GM23248 (cell line): ENCODE data around the gene C2CD2. TPM values are rescaled to one million over a fixed set of nuclear protein-coding genes. Genes with fewer than 3 reads are reported as not detected.

ENCODE experiments used
- DNase-seq: peaks from one replicate; pipeline ENCODE4 v3.0.0-alpha.2; 2015
- H2AFZ ChIP-seq: fragments of 200-600 bp; sonication (generic); 2 replicates; pipeline ENCODE4 v1.6.1; 2016; ENCODE audit warnings: antibody characterized with exemption
- H3F3A ChIP-seq: fragments of 200-600 bp; sonication (generic); 2 replicates; pipeline ENCODE4 v1.6.1; 2016; ENCODE audit warnings: mild to moderate bottlenecking, antibody characterized with exemption, mixed run types; ENCODE audit not compliant: insufficient read depth
- H3K27ac ChIP-seq: fragments of 200-600 bp; sonication (generic); 2 replicates; pipeline ENCODE4 v1.5.1; 2016; ENCODE audit warnings: mild to moderate bottlenecking
- H3K27me3 ChIP-seq: fragments of 200-600 bp; sonication (generic); replicated peaks from 2 replicates; pipeline ENCODE4 v1.6.1; 2016; ENCODE audit warnings: mild to moderate bottlenecking; ENCODE audit not compliant: insufficient read depth
- H3K36me3 ChIP-seq: fragments of 200-600 bp; sonication (generic); 2 replicates; pipeline ENCODE4 v1.6.1; 2016; ENCODE audit warnings: low read depth, mild to moderate bottlenecking
- H3K4me1 ChIP-seq: fragments of 200-600 bp; sonication (generic); 2 replicates; pipeline ENCODE4 v1.6.1; 2016; ENCODE audit warnings: mild to moderate bottlenecking; ENCODE audit not compliant: insufficient read depth
- H3K4me2 ChIP-seq: fragments of 200-600 bp; sonication (generic); one replicate; pipeline ENCODE4 v1.6.1; 2016; ENCODE audit warnings: mild to moderate bottlenecking; ENCODE audit not compliant: unreplicated experiment
- H3K4me3 ChIP-seq: fragments of 200-600 bp; sonication (generic); 2 replicates; pipeline ENCODE4 v1.5.1; 2016; ENCODE audit warnings: mild to moderate bottlenecking
- H3K79me2 ChIP-seq: fragments of 200-600 bp; sonication (generic); 2 replicates; pipeline ENCODE4 v1.6.1; 2016; ENCODE audit warnings: mild to moderate bottlenecking; ENCODE audit not compliant: insufficient read depth
- H3K9ac ChIP-seq: fragments of 200-600 bp; sonication (generic); 2 replicates; pipeline ENCODE4 v1.6.1; 2016; ENCODE audit warnings: mild to moderate bottlenecking
- H3K9me2 ChIP-seq: fragments of 200-600 bp; sonication (generic); 2 replicates; pipeline ENCODE4 v1.6.1; 2016; ENCODE audit warnings: mixed run types, mild to moderate bottlenecking, moderate library complexity; ENCODE audit not compliant: insufficient read depth
- H3K9me3 ChIP-seq: fragments of 200-600 bp; sonication (generic); one replicate; pipeline ENCODE4 v1.6.1; 2017; ENCODE audit warnings: low read depth
- H4K20me1 ChIP-seq: fragments of 200-600 bp; sonication (generic); 2 replicates; pipeline ENCODE4 v1.6.0; 2016; ENCODE audit not compliant: insufficient read depth
- EZH2 ChIP-seq: fragments of 200-600 bp; sonication (generic); IDR thresholded peaks from 2 replicates; pipeline ENCODE4 v1.6.1; 2018; ENCODE audit warnings: antibody characterized with exemption, mild to moderate bottlenecking; ENCODE audit not compliant: insufficient read depth, poor library complexity, severe bottlenecking
- EZH2phosphoT487 ChIP-seq: fragments of 200-600 bp; sonication (generic); IDR thresholded peaks from 2 replicates; pipeline ENCODE4 v1.6.1; 2018; ENCODE audit warnings: antibody characterized with exemption, moderate library complexity, mild to moderate bottlenecking, low read depth; ENCODE audit not compliant: insufficient read depth
- WGBS, 2 experiments: methylation state at CpG; one replicate each; pipeline ENCODE4 v1.1.6; 2015 to 2017; ENCODE audit warnings: low lambda C conversion rate in 2 of 2, low coverage in 1 of 2; ENCODE audit errors: missing lambda C conversion rate in 2 of 2; 5-methylcytosine and 5-hydroxymethylcytosine counted together
- in situ Hi-C: fragments of 300-500 bp; cut with MboI; formaldehyde crosslinking; loops from 2 replicates; pipeline ENCODE4 v1.15.0; 2020
- polyA plus RNA-seq: library from polyadenylated mRNA; unstranded; fragments of >200 nt; fragmentation: Nextera tagmentation; extraction: Ambion mirVana; gene quantifications from 2 replicates; pipeline ENCODE4 v1.2.1, GENCODE V29; 2016
- total RNA-seq: library from RNA; depleted of rRNA; stranded (reverse); fragments of >200 nt; shearing (Covaris generic); gene quantifications from 2 replicates; pipeline ENCODE4 v1.2.3, GENCODE V29; 2014

C2CD2 gene
- total and polyA plus RNA-seq, 2 experiments from 2014 or later: 7.6 to 12.2 TPM

GRCh38 chr21:41958886-41959563 lies 5.2 kb upstream of the C2CD2 start:
- no peak for TF ChIP-seq EZH2phosphoT487
- TF ChIP-seq EZH2: no peak
- H3K4me3 ChIP-seq: no peak overlapping the region
- no peaks in the 10 kb centered on the region for H3K27me3 ChIP-seq
- no peak overlapping the region for H2AFZ ChIP-seq
- H3K9me3 ChIP-seq: no peaks in the 10 kb centered on the region
- DNase-seq: peak; percentile 12
- no peak overlapping the region for H3K4me2 ChIP-seq
- no peaks in the 10 kb centered on the region for H3K36me3 ChIP-seq
- no peaks in the 10 kb centered on the region for H3K9me2 ChIP-seq
- peaks cover 35% of the 10 kb centered on the region for H3F3A ChIP-seq
- no peak overlapping the region for H3K9ac ChIP-seq
- H4K20me1 ChIP-seq: no peaks in the 10 kb centered on the region
- in situ Hi-C loops: no loop called here
- H3K4me1 ChIP-seq: peaks cover 22% of the 10 kb centered on the region
- H3K79me2 ChIP-seq: no peaks in the 10 kb centered on the region
- WGBS, 2 experiments: 81 to 90% methylated on average over 14 to 16 of the region's 16 CpGs
- no peak overlapping the region for H3K27ac ChIP-seq

GRCh38 chr21:41957991-41958766 lies 4.4 kb upstream of the C2CD2 start:
- H3K9ac ChIP-seq: peak overlapping the region; percentile 48
- peaks cover under 1% of the 10 kb centered on the region; the same call in 1 of the 2 replicates for H3K79me2 ChIP-seq
- 38 to 42% methylated on average over 24 of the region's 24 CpGs for WGBS, 2 experiments
- peaks cover 22% of the 10 kb centered on the region for H3K4me1 ChIP-seq
- H3K4me3 ChIP-seq: no peak overlapping the region
- H3K9me3 ChIP-seq: no peaks in the 10 kb centered on the region
- H3K9me2 ChIP-seq: no peaks in the 10 kb centered on the region
- H3K4me2 ChIP-seq: peak overlapping the region; percentile 48
- no peak overlapping the region; the same call in 1 of the 2 replicates for H2AFZ ChIP-seq
- peak overlapping the region; percentile 82 for H3K27ac ChIP-seq
- H4K20me1 ChIP-seq: no peaks in the 10 kb centered on the region
- no peak for TF ChIP-seq EZH2
- no peak for TF ChIP-seq EZH2phosphoT487
- H3K27me3 ChIP-seq: no peaks in the 10 kb centered on the region
- H3F3A ChIP-seq: peaks cover 35% of the 10 kb centered on the region
- in situ Hi-C loops: no loop called here
- DNase-seq: peak; percentile 81
- H3K36me3 ChIP-seq: no peaks in the 10 kb centered on the region

GRCh38 chr21:41956926-41957729 lies 3.3 kb upstream of the C2CD2 start:
- Histone ChIP-seq H3K27me3 (no peaks in the 10 kb centered on the region), H3K4me3 (no peak overlapping the region), H3F3A (peaks cover 35% of the 10 kb centered on the region), H4K20me1 (no peaks in the 10 kb centered on the region), H3K36me3 (no peaks in the 10 kb centered on the region), H3K4me1 (peaks cover 31% of the 10 kb centered on the region), H2AFZ (peak overlapping the region; percentile 51), H3K4me2 (peak overlapping the region; percentile 48), H3K9me3 (no peaks in the 10 kb centered on the region), H3K27ac (peak overlapping the region; percentile 82), H3K9me2 (no peaks in the 10 kb centered on the region), H3K79me2 (peaks cover 11% of the 10 kb centered on the region), H3K9ac (peak overlapping the region; percentile 48)
- TF ChIP-seq EZH2: no peak
- no peak for TF ChIP-seq EZH2phosphoT487
- in situ Hi-C loops: no loop called here
- 63 to 66% methylated on average over 9 of the region's 9 CpGs for WGBS, 2 experiments
- peak; percentile 90 for DNase-seq

GRCh38 chr21:41955516-41955915 lies 1.7 kb upstream of the C2CD2 start:
- no peak for DNase-seq
- Histone ChIP-seq H3K27me3 (no peaks in the 10 kb centered on the region), H3K36me3 (no peaks in the 10 kb centered on the region), H3K27ac (no peak overlapping the region), H2AFZ (no peak overlapping the region), H3F3A (peaks cover 35% of the 10 kb centered on the region), H3K4me2 (no peak overlapping the region), H3K4me3 (no peak overlapping the region), H3K9me3 (no peaks in the 10 kb centered on the region), H4K20me1 (no peaks in the 10 kb centered on the region), H3K9ac (no peak overlapping the region), H3K4me1 (peaks cover 38% of the 10 kb centered on the region), H3K9me2 (no peaks in the 10 kb centered on the region), H3K79me2 (peaks cover 27% of the 10 kb centered on the region)
- TF ChIP-seq EZH2phosphoT487: no peak
- no peak for TF ChIP-seq EZH2
- in situ Hi-C loops: no loop called here
- 96 to 97% methylated on average over 10 of the region's 10 CpGs for WGBS, 2 experiments
